ENCODE measurements around the gene BCL11A. TPM values are rescaled to one million over a fixed set of nuclear protein-coding genes. Genes with fewer than 3 reads are reported as not detected.

The BCL11A gene
- total and polyA plus RNA-seq, 5 donors from 2014 or later: 0.17 to 2.0 (median 0.30) TPM; not detected in 1

Other genes starting within 250 kb of the BCL11A start
- gene PAPOLG, start 202.6 kb upstream of the BCL11A start, total RNA-seq: 23.0 TPM
- gene PAPOLG, start 202.6 kb upstream of the BCL11A start, polyA plus RNA-seq: 10 to 100 TPM; 15.7 to 26.1 (median 17.7) TPM

All from CD4-positive, CD25-positive, alpha-beta regulatory T cell (primary cell).